CD14-positive monocyte (primary cell): ENCODE measurements around the gene DQX1. TPM values are rescaled to one million over a fixed set of nuclear protein-coding genes. Genes with fewer than 3 reads are reported as not detected.

Experiments used
- DNase-seq, 3 donors: peaks; one replicate each; pipeline ENCODE4 v3.0.0-alpha.2; 2011 to 2022
- H2AFZ ChIP-seq: 2 replicates; pipeline ENCODE4 v1.6.0; 2012; ENCODE audit warnings: mild to moderate bottlenecking, low read depth, low read length, inconsistent platforms; ENCODE audit not compliant: insufficient read depth, poor library complexity, severe bottlenecking
- H3K27ac ChIP-seq, 2 donors: 1 replicate in 1 of 2; 2 replicates in 1 of 2; pipeline ENCODE4 v1.5.1; 2012 to 2013; ENCODE audit warnings: low read length in 2 of 2, control low read depth in 1 of 2, inconsistent platforms in 1 of 2, low read depth in 1 of 2, mild to moderate bottlenecking in 1 of 2
- H3K27me3 ChIP-seq, 2 donors: one replicate each; pipeline versions ENCODE4 v1.6.0 to v1.6.1; 2011 to 2013; ENCODE audit warnings: low read length in 2 of 2; ENCODE audit not compliant: control insufficient read depth in 2 of 2, insufficient read depth in 2 of 2
- H3K36me3 ChIP-seq, 2 donors: replicated peaks in 1 of 2; 1 replicate in 1 of 2; 2 replicates in 1 of 2; pipeline versions ENCODE4 v1.5.1 to v1.6.1; 2012 to 2013; ENCODE audit warnings: low read length in 2 of 2, control low read depth in 1 of 2, inconsistent platforms in 1 of 2, mild to moderate bottlenecking in 1 of 2; ENCODE audit not compliant: insufficient read depth in 2 of 2, control insufficient read depth in 1 of 2
- H3K4me1 ChIP-seq, 2 donors: 1 replicate in 1 of 2; 2 replicates in 1 of 2; pipeline versions ENCODE4 v1.5.1 to v1.6.1; 2012 to 2013; ENCODE audit warnings: low read length in 2 of 2, control low read depth in 1 of 2, inconsistent platforms in 1 of 2, mild to moderate bottlenecking in 1 of 2, moderate library complexity in 1 of 2; ENCODE audit not compliant: insufficient read depth in 2 of 2, control insufficient read depth in 1 of 2
- H3K4me2 ChIP-seq: replicated peaks from 2 replicates; pipeline ENCODE3; 2012; ENCODE audit warnings: low read length, moderate library complexity, mild to moderate bottlenecking; ENCODE audit not compliant: poor library complexity, severe bottlenecking; ENCODE audit errors: extremely low read depth
- H3K4me3 ChIP-seq, 3 experiments: fragments of 200-600 bp in 1 of 3; sonication (generic) in 1 of 3; replicated peaks in 1 of 3; 1 replicate in 2 of 3; 2 replicates in 1 of 3; pipeline ENCODE4 v1.5.1; 2011 to 2013; ENCODE audit warnings: low read length in 3 of 3, mild to moderate bottlenecking in 3 of 3, control low read depth in 2 of 3, low read depth in 2 of 3, inconsistent platforms in 1 of 3, moderate library complexity in 1 of 3
- H3K79me2 ChIP-seq: 2 replicates; pipeline ENCODE4 v1.6.0; 2012; ENCODE audit warnings: mild to moderate bottlenecking, control low read depth, inconsistent platforms, low read length, moderate library complexity; ENCODE audit not compliant: insufficient read depth
- H3K9ac ChIP-seq: 2 replicates; pipeline ENCODE4 v1.6.0; 2017; ENCODE audit warnings: low read length, mild to moderate bottlenecking; ENCODE audit not compliant: insufficient read depth, poor library complexity, severe bottlenecking
- H3K9me3 ChIP-seq, 2 donors: replicated peaks in 1 of 2; 1 replicate in 1 of 2; 2 replicates in 1 of 2; pipeline versions ENCODE4 v1.5.1 to v1.6.1; 2012 to 2013; ENCODE audit warnings: low read length in 2 of 2, control low read depth in 1 of 2; ENCODE audit not compliant: control insufficient read depth in 1 of 2, insufficient read depth in 1 of 2
- H4K20me1 ChIP-seq: 2 replicates; pipeline ENCODE4 v1.6.0; 2012; ENCODE audit warnings: mild to moderate bottlenecking, low read length, control low read depth, moderate library complexity; ENCODE audit not compliant: insufficient read depth
- H3K27ac Mint-ChIP-seq, 7 donors: one replicate each; pipeline ENCODE4 v1.8.0; 2020; ENCODE audit warnings: mild to moderate bottlenecking in 7 of 7, mixed read lengths in 7 of 7, moderate library complexity in 6 of 7, inconsistent platforms in 2 of 7
- H3K27me3 Mint-ChIP-seq, 3 donors: one replicate each; pipeline ENCODE4 v1.8.0; 2021 to 2022; ENCODE audit warnings: low read depth in 3 of 3, mild to moderate bottlenecking in 3 of 3, mixed read lengths in 3 of 3, moderate library complexity in 3 of 3, inconsistent platforms in 1 of 3
- H3K36me3 Mint-ChIP-seq, 2 donors: one replicate each; pipeline ENCODE4 v1.8.0; 2020; ENCODE audit warnings: mixed read lengths in 2 of 2, inconsistent platforms in 1 of 2, mild to moderate bottlenecking in 1 of 2
- H3K4me1 Mint-ChIP-seq: one replicate; pipeline ENCODE4 v1.8.0; 2020; ENCODE audit warnings: mild to moderate bottlenecking, mixed read lengths
- H3K4me3 Mint-ChIP-seq, 2 donors: one replicate each; pipeline ENCODE4 v1.8.0; 2020; ENCODE audit warnings: mild to moderate bottlenecking in 2 of 2, mixed read lengths in 2 of 2, moderate library complexity in 1 of 2
- H3K9me3 Mint-ChIP-seq, 7 donors: one replicate each; pipeline ENCODE4 v1.8.0; 2020 to 2022; ENCODE audit warnings: mixed read lengths in 7 of 7, mild to moderate bottlenecking in 6 of 7, moderate library complexity in 6 of 7, inconsistent platforms in 2 of 7
- WGBS: methylation state at CpG from one replicate; pipeline ENCODE4 v1.1.5; 2013; ENCODE audit warnings: missing lambda C conversion rate; ENCODE audit not compliant: insufficient coverage; 5-methylcytosine and 5-hydroxymethylcytosine counted together
- intact Hi-C, 2 donors: fragments of 100-400 bp; cut with micrococcal nuclease; formaldehyde crosslinking; loops; one replicate each; pipeline versions ENCODE4 v1.15.0 to v1.15.1; 2023
- polyA plus RNA-seq, 3 donors: library from polyadenylated mRNA; depleted of rRNA in 1 of 3; unstranded in 2 of 3; stranded (reverse) in 1 of 3; fragments of 300-500 nt in 2 of 3; fragments of >200 nt in 1 of 3; fragmentation: Illumina TruSeq in 2 of 3; gene quantifications; 1 replicate in 2 of 3; 2 replicates in 1 of 3; pipeline ENCODE4 v1.2.3, GENCODE V29; 2012 to 2021
- TF ChIP-seq, protein P1 (sequence below): fragments of 200-600 bp; IDR thresholded peaks from one replicate; pipeline ENCODE4 v1.8.0; 2022; ENCODE audit warnings: antibody characterized with exemption, mild to moderate bottlenecking

Gene DQX1
- polyA plus RNA-seq, 3 donors = 0.36 TPM; not detected in 2

DNA sequence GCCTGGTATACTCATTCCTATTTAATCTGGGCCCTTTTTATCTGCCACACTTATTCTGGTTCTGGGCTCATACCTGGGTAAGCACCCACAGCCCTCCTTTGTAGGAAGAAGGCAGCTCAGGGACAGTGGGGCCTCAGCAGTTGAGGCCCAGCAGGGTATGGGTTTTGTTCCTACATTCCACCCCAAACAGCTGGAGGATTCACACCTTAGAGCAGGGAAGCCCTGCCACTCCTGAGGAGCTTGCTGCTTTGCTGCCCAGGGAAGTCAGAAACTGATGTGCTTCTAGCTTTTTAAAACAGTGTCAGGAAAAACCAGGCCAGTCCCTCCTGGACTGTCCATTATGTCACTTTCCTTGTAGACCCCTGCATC, 25.5 kb downstream of the DQX1 start:
- H3K9me3 Mint-ChIP-seq = peaks cover 0 to 27% (median 4%) of the 10 kb centered on the region in 7 donors
- intact Hi-C loops = no loop called here
- Histone ChIP-seq H3K9me3 (peaks cover 0 to 20% of the 10 kb centered on the region in 2 donors), H2AFZ (no peak overlapping the region), H3K4me1 (peaks cover 59 to 65% of the 10 kb centered on the region in 2 donors), H3K27ac (no peak overlapping the region), H3K4me2 (no peak overlapping the region), H3K36me3 (no peaks in the 10 kb centered on the region), H4K20me1 (no peaks in the 10 kb centered on the region), H3K4me3 (no peak overlapping the region), H3K79me2 (peaks cover 14% of the 10 kb centered on the region), H3K27me3 (peaks cover 51 to 66% of the 10 kb centered on the region in 2 donors), H3K9ac (no peak overlapping the region)
- peak overlapping the region in 1 of 2 donors; percentile 96 for H3K4me3 Mint-ChIP-seq
- TF ChIP-seq, protein P1, sequence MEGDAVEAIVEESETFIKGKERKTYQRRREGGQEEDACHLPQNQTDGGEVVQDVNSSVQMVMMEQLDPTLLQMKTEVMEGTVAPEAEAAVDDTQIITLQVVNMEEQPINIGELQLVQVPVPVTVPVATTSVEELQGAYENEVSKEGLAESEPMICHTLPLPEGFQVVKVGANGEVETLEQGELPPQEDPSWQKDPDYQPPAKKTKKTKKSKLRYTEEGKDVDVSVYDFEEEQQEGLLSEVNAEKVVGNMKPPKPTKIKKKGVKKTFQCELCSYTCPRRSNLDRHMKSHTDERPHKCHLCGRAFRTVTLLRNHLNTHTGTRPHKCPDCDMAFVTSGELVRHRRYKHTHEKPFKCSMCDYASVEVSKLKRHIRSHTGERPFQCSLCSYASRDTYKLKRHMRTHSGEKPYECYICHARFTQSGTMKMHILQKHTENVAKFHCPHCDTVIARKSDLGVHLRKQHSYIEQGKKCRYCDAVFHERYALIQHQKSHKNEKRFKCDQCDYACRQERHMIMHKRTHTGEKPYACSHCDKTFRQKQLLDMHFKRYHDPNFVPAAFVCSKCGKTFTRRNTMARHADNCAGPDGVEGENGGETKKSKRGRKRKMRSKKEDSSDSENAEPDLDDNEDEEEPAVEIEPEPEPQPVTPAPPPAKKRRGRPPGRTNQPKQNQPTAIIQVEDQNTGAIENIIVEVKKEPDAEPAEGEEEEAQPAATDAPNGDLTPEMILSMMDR = no peak
- DNase-seq = no peak
- peaks cover 62% of the 10 kb centered on the region for H3K4me1 Mint-ChIP-seq
- peaks cover 62 to 77% (median 64%) of the 10 kb centered on the region in 3 donors for H3K27me3 Mint-ChIP-seq
- peak overlapping the region in 1 of 7 donors; percentile 18 for H3K27ac Mint-ChIP-seq
- peaks cover 36 to 48% of the 10 kb centered on the region in 2 donors for H3K36me3 Mint-ChIP-seq

DNA sequence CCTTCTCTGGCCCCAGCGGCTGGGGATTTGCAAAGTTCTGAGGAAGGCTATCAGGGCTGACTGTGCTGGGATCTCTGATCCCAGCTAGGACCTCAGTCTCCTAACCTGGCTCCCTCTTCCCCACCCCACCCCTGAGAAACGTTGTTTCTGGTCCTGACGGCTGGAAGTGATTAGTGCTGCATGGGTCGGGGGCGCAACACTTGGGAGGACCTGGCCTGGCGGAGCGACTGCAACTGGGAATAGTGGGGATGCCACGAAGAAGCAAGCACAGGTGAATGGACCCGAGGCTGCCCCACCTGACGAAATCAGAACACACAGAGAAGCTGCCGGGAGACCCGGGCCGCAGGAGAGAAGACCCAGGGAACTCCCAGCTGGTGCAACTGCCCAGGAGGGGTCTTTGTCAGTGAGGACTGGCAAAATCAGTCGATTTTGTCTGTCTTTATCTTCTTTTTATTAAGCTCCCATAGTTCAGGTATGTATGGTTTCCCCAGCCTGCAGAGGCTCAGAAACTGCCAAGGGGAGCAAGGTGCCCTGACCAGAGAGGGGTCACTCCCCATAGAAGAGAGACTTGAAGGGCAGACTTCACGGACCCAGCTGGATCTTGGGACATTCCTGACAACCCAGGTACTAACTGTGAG, 26.0 kb downstream of the DQX1 start:
- intact Hi-C loops = no loop called here
- peak overlapping the region in 1 of 7 donors; percentile 4 for H3K27ac Mint-ChIP-seq

More for the DNA sequence above, 26.0 kb downstream of the DQX1 start:
- peak overlapping the region in 1 of 3 experiments; percentile 79 for H3K4me3 ChIP-seq
- 57% methylated on average over 12 of the region's 15 CpGs for WGBS
- peaks cover 51 to 66% of the 10 kb centered on the region in 2 donors for H3K27me3 ChIP-seq
- peaks cover 0 to 20% of the 10 kb centered on the region in 2 donors for H3K9me3 ChIP-seq
- H3K4me1 ChIP-seq = peaks cover 54 to 60% of the 10 kb centered on the region in 2 donors
- no peak overlapping the region for H3K9ac ChIP-seq
- H3K79me2 ChIP-seq = peaks cover 10% of the 10 kb centered on the region
- no peak overlapping the region for H3K27ac ChIP-seq
- H3K27me3 Mint-ChIP-seq = peaks cover 62 to 81% (median 64%) of the 10 kb centered on the region in 3 donors
- peak overlapping the region in 1 of 2 donors; percentile 96 for H3K4me3 Mint-ChIP-seq
- peaks cover 36 to 46% of the 10 kb centered on the region in 2 donors for H3K36me3 Mint-ChIP-seq
- no peaks in the 10 kb centered on the region for H4K20me1 ChIP-seq
- peaks cover 0 to 27% (median 4%) of the 10 kb centered on the region in 7 donors for H3K9me3 Mint-ChIP-seq
- H2AFZ ChIP-seq = no peak overlapping the region
- TF ChIP-seq, protein P1 = no peak
- H3K36me3 ChIP-seq = no peaks in the 10 kb centered on the region
- H3K4me2 ChIP-seq = peak overlapping the region; percentile 87
- H3K4me1 Mint-ChIP-seq = peaks cover 57% of the 10 kb centered on the region
- DNase-seq = no peak
